ENCODE measurements around the gene ALKBH7.

GRCh38 chr19:6343462-6343861, 29.1 kb upstream of the ALKBH7 start:
- TF ChIP-seq, protein P1, sequence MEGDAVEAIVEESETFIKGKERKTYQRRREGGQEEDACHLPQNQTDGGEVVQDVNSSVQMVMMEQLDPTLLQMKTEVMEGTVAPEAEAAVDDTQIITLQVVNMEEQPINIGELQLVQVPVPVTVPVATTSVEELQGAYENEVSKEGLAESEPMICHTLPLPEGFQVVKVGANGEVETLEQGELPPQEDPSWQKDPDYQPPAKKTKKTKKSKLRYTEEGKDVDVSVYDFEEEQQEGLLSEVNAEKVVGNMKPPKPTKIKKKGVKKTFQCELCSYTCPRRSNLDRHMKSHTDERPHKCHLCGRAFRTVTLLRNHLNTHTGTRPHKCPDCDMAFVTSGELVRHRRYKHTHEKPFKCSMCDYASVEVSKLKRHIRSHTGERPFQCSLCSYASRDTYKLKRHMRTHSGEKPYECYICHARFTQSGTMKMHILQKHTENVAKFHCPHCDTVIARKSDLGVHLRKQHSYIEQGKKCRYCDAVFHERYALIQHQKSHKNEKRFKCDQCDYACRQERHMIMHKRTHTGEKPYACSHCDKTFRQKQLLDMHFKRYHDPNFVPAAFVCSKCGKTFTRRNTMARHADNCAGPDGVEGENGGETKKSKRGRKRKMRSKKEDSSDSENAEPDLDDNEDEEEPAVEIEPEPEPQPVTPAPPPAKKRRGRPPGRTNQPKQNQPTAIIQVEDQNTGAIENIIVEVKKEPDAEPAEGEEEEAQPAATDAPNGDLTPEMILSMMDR (IDR thresholded peaks at IDR 0.05; ENCODE audit: low read depth, low read length, missing input control), result no peak
- TF ChIP-seq, protein P2, sequence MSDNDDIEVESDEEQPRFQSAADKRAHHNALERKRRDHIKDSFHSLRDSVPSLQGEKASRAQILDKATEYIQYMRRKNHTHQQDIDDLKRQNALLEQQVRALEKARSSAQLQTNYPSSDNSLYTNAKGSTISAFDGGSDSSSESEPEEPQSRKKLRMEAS (IDR thresholded peaks at IDR 0.05), result no peak
- TF ChIP-seq, protein P3, sequence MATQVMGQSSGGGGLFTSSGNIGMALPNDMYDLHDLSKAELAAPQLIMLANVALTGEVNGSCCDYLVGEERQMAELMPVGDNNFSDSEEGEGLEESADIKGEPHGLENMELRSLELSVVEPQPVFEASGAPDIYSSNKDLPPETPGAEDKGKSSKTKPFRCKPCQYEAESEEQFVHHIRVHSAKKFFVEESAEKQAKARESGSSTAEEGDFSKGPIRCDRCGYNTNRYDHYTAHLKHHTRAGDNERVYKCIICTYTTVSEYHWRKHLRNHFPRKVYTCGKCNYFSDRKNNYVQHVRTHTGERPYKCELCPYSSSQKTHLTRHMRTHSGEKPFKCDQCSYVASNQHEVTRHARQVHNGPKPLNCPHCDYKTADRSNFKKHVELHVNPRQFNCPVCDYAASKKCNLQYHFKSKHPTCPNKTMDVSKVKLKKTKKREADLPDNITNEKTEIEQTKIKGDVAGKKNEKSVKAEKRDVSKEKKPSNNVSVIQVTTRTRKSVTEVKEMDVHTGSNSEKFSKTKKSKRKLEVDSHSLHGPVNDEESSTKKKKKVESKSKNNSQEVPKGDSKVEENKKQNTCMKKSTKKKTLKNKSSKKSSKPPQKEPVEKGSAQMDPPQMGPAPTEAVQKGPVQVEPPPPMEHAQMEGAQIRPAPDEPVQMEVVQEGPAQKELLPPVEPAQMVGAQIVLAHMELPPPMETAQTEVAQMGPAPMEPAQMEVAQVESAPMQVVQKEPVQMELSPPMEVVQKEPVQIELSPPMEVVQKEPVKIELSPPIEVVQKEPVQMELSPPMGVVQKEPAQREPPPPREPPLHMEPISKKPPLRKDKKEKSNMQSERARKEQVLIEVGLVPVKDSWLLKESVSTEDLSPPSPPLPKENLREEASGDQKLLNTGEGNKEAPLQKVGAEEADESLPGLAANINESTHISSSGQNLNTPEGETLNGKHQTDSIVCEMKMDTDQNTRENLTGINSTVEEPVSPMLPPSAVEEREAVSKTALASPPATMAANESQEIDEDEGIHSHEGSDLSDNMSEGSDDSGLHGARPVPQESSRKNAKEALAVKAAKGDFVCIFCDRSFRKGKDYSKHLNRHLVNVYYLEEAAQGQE (IDR thresholded peaks at IDR 0.05), result no peak
- TF ChIP-seq JUND (IDR thresholded peaks at IDR 0.05) (no peak), RAD21 (IDR thresholded peaks at IDR 0.05) (no peak), SP1 (IDR thresholded peaks at IDR 0.05) (no peak), GABPA (IDR thresholded peaks at IDR 0.05 in 1 of 2, conservative IDR thresholded peaks at IDR 0.05 in 1 of 2) (no peak), TAF1 (conservative IDR thresholded peaks at IDR 0.05) (no peak)
- TF ChIP-seq, protein P4, sequence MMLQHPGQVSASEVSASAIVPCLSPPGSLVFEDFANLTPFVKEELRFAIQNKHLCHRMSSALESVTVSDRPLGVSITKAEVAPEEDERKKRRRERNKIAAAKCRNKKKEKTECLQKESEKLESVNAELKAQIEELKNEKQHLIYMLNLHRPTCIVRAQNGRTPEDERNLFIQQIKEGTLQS (IDR thresholded peaks at IDR 0.05), result no peak
